Smooth muscle cell of the brain vasculature (primary cell): ENCODE results near the gene FAM83F.

ENCODE experiments used
- DNase-seq: peaks from one replicate; pipeline ENCODE4 v3.0.0-alpha.2; 2012; ENCODE audit warnings: low read depth, low spot score

Gene FAM83F

DNA sequence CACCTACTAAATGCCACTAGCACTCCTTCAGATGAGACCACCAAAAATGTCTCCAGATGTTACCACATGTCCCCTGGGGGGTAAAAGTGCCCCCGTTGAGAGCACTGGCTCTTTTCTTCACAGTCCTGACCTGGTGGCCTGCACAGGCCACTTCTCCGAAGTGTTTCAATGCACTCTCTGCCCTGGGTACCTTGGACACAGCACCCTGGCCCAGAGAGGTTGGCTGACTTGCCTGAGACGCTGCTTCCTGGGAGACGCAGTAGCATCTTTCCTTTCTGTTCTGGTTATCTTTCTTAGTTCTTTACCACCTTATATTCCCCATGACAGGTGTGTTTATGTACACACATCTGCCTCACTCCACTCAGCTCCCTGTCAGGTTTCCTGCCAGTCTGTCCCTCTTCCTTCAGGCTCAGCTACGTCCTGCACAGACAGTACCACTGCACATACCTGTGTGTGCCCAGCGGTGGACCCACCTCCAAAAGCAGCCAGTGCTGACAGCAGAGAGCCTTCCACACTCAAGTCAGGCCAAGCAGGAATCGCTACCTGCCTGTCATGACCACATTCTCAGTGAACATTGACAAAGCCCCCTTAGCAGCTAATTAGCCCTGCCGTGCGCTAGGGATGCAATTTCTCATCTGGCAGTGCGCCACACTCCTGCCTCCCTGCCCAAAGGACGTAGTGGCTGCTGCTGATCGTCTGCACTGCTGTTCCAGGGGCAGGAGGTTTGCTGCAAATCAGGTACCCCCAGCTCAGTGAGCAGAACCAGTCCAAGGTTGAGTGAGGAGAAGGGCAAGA is 39.0 kb downstream of the FAM83F start:
- DNase-seq: no peak

GRCh38 chr22:40035351-40035750 is 40.6 kb downstream of the FAM83F start:
- DNase-seq: no peak

- no peak for DNase-seq
These were observed 41.4 kb downstream of the FAM83F start for GRCh38 chr22:40036126-40036525.

DNA sequence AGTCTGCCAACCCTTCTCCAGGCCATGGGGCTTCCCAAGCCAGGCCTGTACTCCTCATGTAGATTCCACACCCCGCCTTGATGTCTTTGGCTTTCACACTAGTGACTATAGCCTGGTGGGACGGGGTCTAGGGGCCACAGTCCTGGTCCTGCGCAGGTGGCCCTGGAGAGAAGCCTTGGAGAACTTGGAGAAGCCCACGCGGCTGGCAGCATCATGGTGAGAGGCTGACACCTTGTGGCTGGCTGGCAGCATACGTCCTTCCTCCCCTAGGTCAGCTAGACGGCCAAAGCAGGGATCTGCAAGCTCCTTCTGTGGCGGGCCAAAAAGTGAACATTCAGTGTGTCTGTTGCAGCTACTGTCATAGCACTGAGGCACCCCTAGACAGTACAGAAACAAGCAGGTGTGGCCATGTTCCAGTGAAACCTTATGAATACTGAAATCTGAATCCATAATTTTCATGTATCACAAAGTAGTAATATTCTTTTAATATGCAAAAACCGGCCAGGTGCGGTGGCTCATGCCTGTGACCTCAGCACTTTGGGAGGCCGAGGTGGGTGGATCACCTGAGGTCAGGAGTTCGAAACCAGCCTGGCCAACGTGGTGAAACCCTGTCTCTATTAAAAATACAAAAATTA is 42.0 kb downstream of the FAM83F start:
- no peak for DNase-seq

DNA sequence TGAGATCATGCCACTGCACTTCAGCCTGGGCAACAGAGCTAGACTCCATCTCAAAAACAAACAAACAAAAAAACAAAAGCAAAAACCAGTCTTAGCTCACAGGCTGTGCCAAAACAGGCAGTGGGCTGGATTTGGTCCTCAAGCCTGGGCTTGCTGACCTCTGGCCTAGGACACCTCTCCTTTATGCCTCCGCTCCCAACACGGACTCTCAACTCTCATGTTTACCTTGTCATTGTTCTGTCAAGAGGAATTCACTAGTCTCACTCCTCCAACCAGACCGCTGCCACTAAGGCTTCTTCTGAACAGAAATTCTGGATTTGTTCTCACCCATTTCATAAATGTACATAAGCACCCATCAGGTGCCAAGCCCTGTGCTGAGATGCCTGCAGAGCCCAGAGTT is 42.6 kb downstream of the FAM83F start:
- no peak for DNase-seq

DNA sequence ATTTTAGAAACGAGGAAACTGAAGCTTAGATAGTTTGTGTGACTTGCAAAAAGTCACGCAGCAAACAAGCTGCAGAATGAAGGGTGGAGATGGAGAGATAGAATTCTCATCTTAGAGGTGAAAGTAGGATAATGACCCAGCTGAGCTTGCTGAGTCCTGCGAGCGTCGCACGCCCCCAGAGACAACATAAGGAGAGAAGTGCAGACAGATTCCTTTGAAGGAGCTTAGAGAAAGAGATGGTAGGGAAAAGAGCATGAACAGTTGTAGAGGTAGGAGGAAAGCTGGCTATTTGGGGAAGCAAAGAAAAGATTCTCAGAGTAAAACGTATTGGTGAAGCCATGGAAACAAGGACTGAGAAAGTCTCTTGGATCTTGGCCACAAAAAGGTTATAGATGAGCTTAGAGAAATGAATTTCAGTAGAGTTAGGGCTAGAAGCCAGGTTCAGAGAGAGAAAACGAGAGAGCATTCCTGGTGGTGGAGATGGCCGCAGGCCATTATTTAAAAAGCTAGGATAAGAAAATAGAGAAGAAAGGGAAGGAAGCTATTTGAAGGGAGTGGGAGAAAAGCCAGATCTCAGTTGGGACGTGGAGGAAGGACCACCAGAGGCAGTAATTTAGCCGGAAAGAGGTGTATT is 44.8 kb downstream of the FAM83F start:
- no peak for DNase-seq

- DNase-seq: no peak
These were observed 46.2 kb downstream of the FAM83F start for GRCh38 chr22:40040927-40041326.

DNA sequence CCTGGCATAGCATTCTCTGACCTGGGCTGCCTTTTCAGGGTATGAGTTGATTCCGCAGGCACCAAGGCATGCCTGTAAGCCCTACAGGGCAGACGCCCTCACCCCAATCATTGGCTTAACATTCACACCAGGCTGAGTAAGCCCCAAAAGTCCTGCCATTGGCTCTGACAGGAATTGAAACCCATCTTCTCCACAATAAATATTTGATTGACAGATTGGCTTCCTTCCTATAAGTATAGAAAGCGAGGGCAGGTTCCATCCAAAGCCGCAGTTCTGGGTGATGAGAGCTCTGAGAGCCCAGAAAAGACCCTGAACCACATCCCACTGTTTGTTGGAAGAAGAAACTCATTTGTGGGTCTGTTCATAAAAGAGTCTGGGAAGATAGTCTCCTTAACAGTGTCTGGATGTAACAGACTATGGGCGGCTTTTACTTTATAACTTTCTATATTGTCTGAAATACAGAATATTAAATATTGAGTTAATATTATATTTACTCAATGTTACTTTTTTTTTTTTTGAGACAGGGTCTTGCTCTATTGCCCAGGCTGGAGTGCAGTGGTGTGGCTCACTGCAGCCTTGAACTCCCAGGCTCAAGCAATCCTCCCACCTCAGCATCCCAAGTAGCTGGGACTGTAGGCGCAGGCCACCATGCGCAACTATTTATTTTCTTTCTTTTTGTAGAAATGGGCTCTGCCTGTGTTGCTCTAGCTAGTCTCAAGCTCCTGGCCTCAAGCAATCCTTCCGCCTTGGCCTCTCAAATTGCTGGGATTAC is 46.8 kb downstream of the FAM83F start:
- DNase-seq: no peak

GRCh38 chr22:40042312-40042711 is 47.6 kb downstream of the FAM83F start:
- DNase-seq: no peak

DNA sequence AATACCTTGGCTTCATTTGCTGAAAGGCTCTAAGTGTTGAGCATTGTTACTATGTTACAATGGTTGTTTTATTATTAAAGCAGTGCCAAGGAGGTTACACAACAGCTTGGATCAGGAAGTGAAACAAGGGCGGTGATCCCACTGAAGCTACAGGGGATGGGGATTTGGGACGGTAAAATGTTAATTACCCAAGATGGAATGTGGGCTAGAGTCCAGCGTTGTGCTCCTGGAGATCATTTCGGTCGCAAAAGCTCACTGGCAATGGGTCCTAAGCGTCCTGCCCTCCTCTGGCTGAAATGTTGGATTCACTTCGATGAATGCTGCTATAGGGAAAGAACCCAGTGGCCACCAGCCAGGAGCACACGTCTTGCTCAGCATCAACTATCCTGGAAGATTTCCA is 48.3 kb downstream of the FAM83F start:
- DNase-seq: no peak

- DNase-seq: no peak
These were observed 49.0 kb downstream of the FAM83F start for GRCh38 chr22:40043793-40044101.

DNA sequence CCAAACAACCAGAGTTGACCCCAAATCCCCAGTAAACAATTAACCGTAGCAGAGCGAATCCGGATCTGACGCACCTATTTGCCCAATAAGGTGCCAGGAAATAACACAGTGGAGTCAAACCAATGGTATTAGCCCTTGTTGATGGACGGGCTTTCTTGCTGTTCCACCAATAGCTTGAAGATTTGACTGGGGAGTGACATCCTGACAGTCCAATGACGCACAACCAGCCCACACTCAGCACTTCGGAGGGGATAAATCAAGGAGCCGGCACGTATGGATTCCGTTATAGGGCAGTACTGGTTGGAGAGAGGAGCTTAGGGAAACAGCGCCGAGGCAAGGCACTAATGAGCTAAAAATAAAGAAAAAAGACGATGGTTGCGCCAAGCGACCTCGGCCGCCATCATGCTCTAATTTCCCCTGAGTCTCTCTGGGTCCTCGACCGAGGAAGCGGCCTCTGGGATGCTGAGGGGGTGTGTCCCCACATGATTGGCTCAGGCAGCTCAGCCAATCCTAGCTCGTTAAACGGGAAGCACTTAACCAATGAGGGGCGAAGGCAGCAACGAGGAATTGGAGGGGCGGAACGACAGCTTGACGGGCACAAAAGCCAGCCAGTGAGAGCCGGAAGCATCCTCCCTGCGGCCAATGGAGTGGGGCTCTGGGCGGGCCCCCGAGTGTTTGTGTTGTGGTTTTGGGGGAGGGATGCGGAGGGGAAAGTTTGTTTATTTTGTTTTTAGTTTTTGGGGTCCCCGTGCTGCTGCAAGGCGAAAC is 49.5 kb downstream of the FAM83F start:
- peak; percentile 98 for DNase-seq

DNA sequence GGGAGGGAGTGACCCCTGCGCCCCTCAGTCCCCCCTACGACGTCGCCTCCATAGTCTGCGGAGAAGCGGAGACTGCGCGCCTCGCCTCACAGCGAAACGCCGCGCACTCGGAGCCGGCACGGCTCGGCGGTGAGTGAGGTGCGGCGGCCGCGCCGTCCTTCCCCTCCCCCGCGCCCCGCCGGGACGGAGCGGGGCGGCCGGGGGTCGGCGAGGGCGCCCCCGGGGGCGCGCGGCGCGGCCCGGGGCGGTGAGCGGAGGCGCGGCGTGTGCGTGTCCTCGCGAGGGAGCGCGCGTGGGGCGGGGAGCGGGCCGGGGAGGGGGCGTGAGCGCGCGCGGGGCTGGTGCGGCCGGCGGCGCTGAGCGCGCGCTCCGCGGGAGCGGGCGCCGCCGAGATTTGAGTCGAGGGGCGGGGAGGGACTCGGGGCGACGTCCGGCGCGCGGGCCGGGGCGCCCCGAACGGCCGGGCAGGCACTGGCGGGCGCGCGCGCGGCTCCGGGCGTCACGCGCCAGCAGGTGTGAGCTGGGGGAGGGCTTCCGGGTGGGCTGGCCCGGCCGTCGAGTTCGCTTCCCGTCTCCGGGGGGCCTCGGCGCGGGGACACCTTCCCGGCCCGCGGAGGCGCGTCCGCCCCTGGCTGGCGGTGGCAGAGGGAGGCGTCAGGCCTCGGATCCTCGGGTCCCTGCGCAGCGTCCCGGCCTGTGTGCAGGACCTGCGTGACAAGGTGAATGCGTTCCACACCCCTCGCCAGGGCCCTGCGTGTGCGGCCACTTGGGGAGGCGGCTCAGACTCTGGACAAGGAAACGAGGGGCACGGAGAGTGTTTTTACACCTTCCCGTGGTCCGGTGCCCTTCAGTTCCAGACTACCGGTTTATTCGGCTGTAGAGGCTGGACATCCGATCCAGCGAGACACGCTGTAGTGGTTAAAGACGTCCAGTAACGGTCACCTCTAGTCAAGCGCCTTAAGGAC is 50.4 kb downstream of the FAM83F start:
- no peak for DNase-seq

DNA sequence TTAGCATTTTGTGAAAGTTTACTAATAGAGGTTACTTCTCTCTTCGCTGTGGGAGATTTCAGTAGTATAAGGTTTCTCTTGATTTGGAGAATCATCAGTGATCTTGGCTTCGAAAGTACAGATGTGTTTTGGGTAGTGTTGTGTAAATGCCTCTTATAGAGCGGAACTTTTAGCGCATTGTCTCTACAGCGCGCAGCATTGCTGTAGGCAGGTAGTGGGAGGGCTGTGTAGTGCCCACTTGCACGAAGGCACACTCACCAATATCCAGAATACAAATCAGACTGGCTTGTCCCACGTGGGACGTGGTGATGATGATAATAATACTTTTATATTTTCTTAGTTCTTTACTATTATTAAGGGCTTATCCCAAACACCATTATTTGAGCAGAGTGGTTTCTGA is 51.4 kb downstream of the FAM83F start:
- no peak for DNase-seq

- DNase-seq: no peak
These were observed 55.5 kb downstream of the FAM83F start for GRCh38 chr22:40050258-40050657.

DNA sequence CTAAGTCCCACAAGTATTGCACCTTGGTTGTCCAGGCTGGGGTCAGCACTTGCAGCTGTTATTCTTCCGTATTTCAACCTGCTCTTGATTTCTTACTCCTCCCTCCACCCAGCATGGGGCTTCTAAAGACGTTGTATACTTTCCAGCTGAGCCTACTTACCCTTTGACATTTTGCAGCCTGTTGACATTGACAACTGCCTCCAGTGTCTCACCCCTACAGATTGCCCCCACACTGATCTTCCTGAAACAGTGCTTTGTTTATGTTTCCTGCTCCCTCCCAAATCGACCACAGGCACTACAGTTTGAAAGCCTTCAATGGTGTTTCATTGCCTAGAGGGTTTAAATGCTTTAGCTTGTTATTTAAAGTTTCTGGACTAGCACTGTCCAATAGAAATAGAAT is 56.6 kb downstream of the FAM83F start:
- no peak for DNase-seq

DNA sequence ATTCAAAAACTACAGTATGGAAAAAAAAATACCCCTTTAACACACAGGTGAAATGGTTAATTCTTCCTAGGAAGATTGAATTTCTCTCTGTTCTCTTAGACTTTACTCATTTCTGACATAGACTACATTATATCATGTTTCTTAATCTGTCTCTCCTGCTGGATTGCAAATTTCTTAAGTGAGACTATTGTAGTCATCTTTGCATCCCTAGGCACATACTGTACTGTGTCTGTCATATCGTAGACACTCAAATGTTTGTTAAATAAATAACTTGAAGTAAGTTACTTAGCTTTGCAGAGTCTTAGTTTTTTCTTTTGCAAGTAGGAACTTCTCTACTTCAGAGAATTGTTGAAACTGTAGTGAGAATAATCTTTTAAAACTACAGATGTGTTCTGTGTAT is 58.7 kb downstream of the FAM83F start:
- no peak for DNase-seq

GRCh38 chr22:40054486-40054885 is 59.7 kb downstream of the FAM83F start:
- DNase-seq: no peak

GRCh38 chr22:40055143-40055883 is 60.6 kb downstream of the FAM83F start:
- no peak for DNase-seq

DNA sequence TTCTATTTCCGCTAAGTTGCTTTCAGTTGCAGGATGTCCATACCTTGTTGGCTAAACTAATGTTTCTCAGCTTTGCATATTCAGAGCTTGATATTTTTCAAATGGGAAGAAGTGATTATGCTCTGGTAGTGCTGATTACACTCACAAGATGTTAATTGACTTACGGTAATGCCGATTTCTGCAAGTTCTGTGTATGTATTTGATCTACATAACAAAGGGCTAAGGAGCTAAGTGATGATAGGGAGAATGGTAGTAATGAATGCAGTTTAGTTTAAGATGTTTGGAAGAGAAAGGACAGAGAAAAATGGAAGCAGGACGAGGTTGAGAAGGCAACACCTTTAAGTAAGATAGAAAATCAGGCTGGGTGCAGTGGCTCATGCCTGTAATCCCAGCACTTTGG is 61.4 kb downstream of the FAM83F start:
- no peak for DNase-seq
